Kidney (tissue), 14 donors: Measurements from ENCODE around the gene PGA4. TPM values are rescaled to one million over a fixed set of nuclear protein-coding genes. Genes with fewer than 3 reads are reported as not detected.

ENCODE experiments used
- DNase-seq, 5 donors: peaks; one replicate each; pipeline ENCODE4 v3.0.0-alpha.2; 2013 to 2020
- FAIRE-seq: peaks from 2 replicates; lab custom pipeline; 2012; peaks lifted over from hg19 to GRCh38; lab: Jason Lieb, UNC
- H3K27ac ChIP-seq, 2 donors: one replicate each; pipeline ENCODE4 v1.7.0; 2013; ENCODE audit warnings: low read depth in 2 of 2, low read length in 2 of 2, inconsistent platforms in 1 of 2
- H3K27me3 ChIP-seq: one replicate; pipeline ENCODE4 v1.7.1; 2013; ENCODE audit warnings: low read length, inconsistent platforms; ENCODE audit not compliant: control insufficient read depth, insufficient read depth
- H3K36me3 ChIP-seq, 3 donors: one replicate each; pipeline versions ENCODE4 v1.7.0 to v1.7.1; 2013; ENCODE audit warnings: low read length in 3 of 3, control low read depth in 1 of 3, inconsistent platforms in 1 of 3; ENCODE audit not compliant: insufficient read depth in 3 of 3, control insufficient read depth in 2 of 3
- H3K4me1 ChIP-seq, 3 donors: one replicate each; pipeline versions ENCODE4 v1.7.0 to v1.7.1; 2013; ENCODE audit warnings: low read length in 3 of 3, inconsistent platforms in 1 of 3, low read depth in 1 of 3; ENCODE audit not compliant: control insufficient read depth in 2 of 3, insufficient read depth in 2 of 3
- H3K4me3 ChIP-seq, 3 donors: one replicate each; pipeline versions ENCODE4 v1.7.0 to v1.8.1; 2013; ENCODE audit warnings: low read length in 3 of 3, control low read depth in 1 of 3, inconsistent platforms in 1 of 3
- H3K9ac ChIP-seq, 3 donors: one replicate each; pipeline versions ENCODE4 v1.7.0 to v1.7.1; 2013; ENCODE audit warnings: low read length in 3 of 3, control low read depth in 1 of 3, inconsistent platforms in 1 of 3
- H3K9me3 ChIP-seq, 3 donors: one replicate each; pipeline versions ENCODE4 v1.7.0 to v1.7.1; 2013; ENCODE audit warnings: low read length in 3 of 3, control low read depth in 1 of 3, inconsistent platforms in 1 of 3; ENCODE audit not compliant: control insufficient read depth in 2 of 3, insufficient read depth in 1 of 3
- CTCF ChIP-seq: IDR thresholded peaks from 3 replicates; pipeline ENCODE4 v1.5.1; 2012; ENCODE audit warnings: mild to moderate bottlenecking, moderate library complexity, borderline replicate concordance; ENCODE audit not compliant: insufficient read depth; ENCODE audit errors: extremely low read depth
- intact Hi-C: fragments of 100-400 bp; cut with DNase I; formaldehyde crosslinking; loops from one replicate; pipeline ENCODE4 v1.11.1; 2022
- polyA plus RNA-seq: library from polyadenylated mRNA; stranded (reverse); fragments of 350-450 nt; fragmentation: Illumina TruSeq; extraction: RNeasy Lipid Tissue Mini Kit (QIAGEN cat#74804); gene quantifications from one replicate; pipeline ENCODE4 v1.2.3, GENCODE V29; 2014; ENCODE audit warnings: low read depth, low replicate concordance; ENCODE audit not compliant: insufficient read depth
- total RNA-seq: library from RNA; stranded (reverse); fragmentation: NEBNext Ultra II Directional; extraction: Animal tissue kit (Norgen Biotek cat#: 25700); gene quantifications from one replicate; pipeline ENCODE4 v1.2.1, GENCODE V29; 2021
- donor health status: control.
- donor health status: control.
- donor health status: control.
- donor health status: control.
- donor health status: control.
- donor health status: DM: yes; HTN: yes; CAD: no.
- donor health status: Normal renal cell carcinoma (clear cell type).

PGA4 gene
- total and polyA plus RNA-seq, 2 donors from 2014 or later = not detected

GRCh38 chr11:61254403-61255025, 32.4 kb downstream of the PGA4 start:
- Histone ChIP-seq H3K27ac (no peak overlapping the region), H3K9ac (no peak overlapping the region), H3K4me1 (no peaks in the 10 kb centered on the region), H3K9me3 (no peaks in the 10 kb centered on the region), H3K36me3 (no peaks in the 10 kb centered on the region), H3K27me3 (no peaks in the 10 kb centered on the region), H3K4me3 (no peak overlapping the region)
- peak; percentile 75 for TF ChIP-seq CTCF
- FAIRE-seq (no peak), DNase-seq (peak in 4 of 5 donors; percentile 39 to 66 (median 53))
- intact Hi-C loops = no loop called here

- Histone ChIP-seq H3K4me1 (no peaks in the 10 kb centered on the region), H3K4me3 (no peak overlapping the region), H3K27ac (no peak overlapping the region), H3K27me3 (no peaks in the 10 kb centered on the region), H3K9ac (no peak overlapping the region), H3K9me3 (no peaks in the 10 kb centered on the region), H3K36me3 (no peaks in the 10 kb centered on the region)
- no peak for FAIRE-seq
- intact Hi-C loops = no loop called here
- no peak for TF ChIP-seq CTCF
- no peak for DNase-seq
These were observed 34.7 kb downstream of the PGA4 start for GRCh38 chr11:61256710-61257482.

GRCh38 chr11:61258546-61258945, 36.4 kb downstream of the PGA4 start:
- FAIRE-seq (no peak), DNase-seq (no peak)
- no peaks in the 10 kb centered on the region for H3K9me3 ChIP-seq
- H3K4me3 ChIP-seq = no peak overlapping the region
- intact Hi-C loops = no loop called here
- no peak overlapping the region for H3K9ac ChIP-seq
- H3K4me1 ChIP-seq = no peaks in the 10 kb centered on the region
- no peaks in the 10 kb centered on the region for H3K36me3 ChIP-seq
- no peak overlapping the region for H3K27ac ChIP-seq
- no peak for TF ChIP-seq CTCF
- H3K27me3 ChIP-seq = no peaks in the 10 kb centered on the region
